Measurements from ENCODE around the gene ARL6IP4. TPM values are rescaled to one million over a fixed set of nuclear protein-coding genes. Genes with fewer than 3 reads are reported as not detected.
A peak's percentile ranks its signal among the peaks of the same experiment; 100 is the strongest.

Gene ARL6IP4
- 100 to 1,000 TPM; 123 to 236 (median 140) TPM for total RNA-seq
- 100 to 1,000 TPM; 186 to 325 TPM for polyA plus RNA-seq
- long read RNA-seq, donor 1, transcript ARL6IP4-201 (6 exons, 1,644 nt), result minor isoform, 15 of 209 reads
- long read RNA-seq, donor 1, transcript ARL6IP4-208 (6 exons, 796 nt), result minor isoform, 19 of 209 reads
- long read RNA-seq, donor 1, transcript ARL6IP4-210 (6 exons, 1,491 nt), result minor isoform, 14 of 209 reads
- long read RNA-seq, donor 1, transcript ARL6IP4-220 (6 exons, 1,591 nt), result major isoform, 23 of 209 reads
- long read RNA-seq, donor 1, partial matches to known transcripts, result 37 of 209 reads
- long read RNA-seq, donor 1, other reads (novel, unspliced or antisense), result 82 of 209 reads
- long read RNA-seq, donor 2, transcript ARL6IP4-210 (6 exons, 1,491 nt), result minor isoform, 23 of 146 reads
- long read RNA-seq, donor 2, transcript ARL6IP4-220 (6 exons, 1,591 nt), result major isoform, 31 of 146 reads
- long read RNA-seq, donor 2, transcript ARL6IP4-201 (6 exons, 1,644 nt), result minor isoform, 15 of 146 reads
- long read RNA-seq, donor 2, partial matches to known transcripts, result 30 of 146 reads
- long read RNA-seq, donor 2, other reads (novel, unspliced or antisense), result 44 of 146 reads
- long read RNA-seq, donor 3, transcript ARL6IP4-208 (6 exons, 796 nt), result minor isoform, 14 of 120 reads
- long read RNA-seq, donor 3, transcript ARL6IP4-210 (6 exons, 1,491 nt), result major isoform, 15 of 120 reads
- long read RNA-seq, donor 3, transcript ARL6IP4-201 (6 exons, 1,644 nt), result minor isoform, 9 of 120 reads
- long read RNA-seq, donor 3, transcript ARL6IP4-220 (6 exons, 1,591 nt), result minor isoform, 11 of 120 reads
- long read RNA-seq, donor 3, partial matches to known transcripts, result 20 of 120 reads
- long read RNA-seq, donor 3, other reads (novel, unspliced or antisense), result 44 of 120 reads

- H3K4me1 ChIP-seq, result peaks cover 20 to 83% (median 71%) of the 10 kb centered on the region in 12 donors
- peak within 1 kb of the TSS; percentile 69 to 97 (median 94) for H3K27ac ChIP-seq
- peak; percentile 72 to 86 (median 73) for DNase-seq
- peak within 1 kb of the TSS; percentile 85 to 100 (median 98) for H3K4me3 ChIP-seq
- H3K27me3 ChIP-seq, result no peaks in the 10 kb centered on the region
- WGBS, 4 donors, result 0 to 1% (median 0%) methylated on average over 13 to 96 of the region's 96 CpGs
- peak in 4 of 12 donors; percentile 10 to 25 (median 18) for TF ChIP-seq CTCF (IDR thresholded peaks at IDR 0.05)
- TF ChIP-seq POLR2A (IDR thresholded peaks at IDR 0.05), result peak in 1 of 2 donors; percentile 75
- H3K36me3 ChIP-seq, result peaks cover 0 to 35% (median 11%) of the 10 kb centered on the region in 9 donors
- peak; percentile 15 to 77 (median 68) for ATAC-seq
- intact Hi-C loops (cut with DNase I), result loop anchor here in 6 of 10 donors (5.0 to 10.0 kb wide), 6 partner anchors 167 to 257 kb away; partner anchors contain the start of genes MPHOSPH9 (in 3 of the 6), MTRFR (in 3 of the 6) and PITPNM2 (in 3 of the 6)
- H3K9me3 ChIP-seq, result no peaks in the 10 kb centered on the region
Observed at GRCh38 chr12:122980183-122981035, at the start of gene ARL6IP4. TSS of gene ARL6IP4 (plus strand) at chr12:122980681. CDS start at chr12:122981140, 459 bp downstream.

- TF ChIP-seq POLR2A (IDR thresholded peaks at IDR 0.05) (no peak), CTCF (IDR thresholded peaks at IDR 0.05) (no peak)
- Histone ChIP-seq H3K27me3 (no peaks in the 10 kb centered on the region), H3K9me3 (no peaks in the 10 kb centered on the region), H3K4me3 (no peak overlapping the region), H3K27ac (no peak overlapping the region), H3K36me3 (peaks cover 0 to 32% (median 6%) of the 10 kb centered on the region in 9 donors), H3K4me1 (no peaks in the 10 kb centered on the region)
- intact Hi-C loops (cut with DNase I), result no loop called here
- 92 to 97% (median 95%) methylated on average over 8 of the region's 8 CpGs for WGBS, 4 donors
- ATAC-seq (no peak), DNase-seq (no peak)
Observed at GRCh38 chr12:122932207-122932606, 48.3 kb upstream of the ARL6IP4 start.

GRCh38 chr12:122934722-122935121 lies 45.8 kb upstream of the ARL6IP4 start:
- Histone ChIP-seq H3K4me3 (no peak overlapping the region), H3K4me1 (no peaks in the 10 kb centered on the region), H3K27ac (no peak overlapping the region), H3K9me3 (no peaks in the 10 kb centered on the region), H3K36me3 (peaks cover 0 to 48% (median 8%) of the 10 kb centered on the region in 9 donors), H3K27me3 (no peaks in the 10 kb centered on the region)
- ATAC-seq (no peak), DNase-seq (no peak)
- intact Hi-C loops (cut with DNase I), result no loop called here
- WGBS, 4 donors, result 69 to 76% (median 72%) methylated on average over 3 of the region's 3 CpGs
- no peak for TF ChIP-seq POLR2A (IDR thresholded peaks at IDR 0.05)
- no peak for TF ChIP-seq CTCF (IDR thresholded peaks at IDR 0.05)
